ENCODE results near the gene OCA2. TPM values are rescaled to one million over a fixed set of nuclear protein-coding genes. Genes with fewer than 3 reads are reported as not detected.
A peak's percentile ranks its signal among the peaks of the same experiment; 100 is the strongest.

OCA2 gene
- polyA plus RNA-seq, 4 donors, result 2.7 to 9.8 (median 9.0) TPM

GRCh38 chr15:28005004-28005527 lies 94.0 kb downstream of the OCA2 start:
- no peak for DNase-seq (ENCODE audit: low read depth in 4 of 4, low spot score in 3 of 4)

GRCh38 chr15:28004143-28005003 lies 94.7 kb downstream of the OCA2 start:
- no peak for DNase-seq (ENCODE audit: low read depth in 4 of 4, low spot score in 3 of 4)

- no peak for DNase-seq (ENCODE audit: low read depth in 4 of 4, low spot score in 3 of 4)
Observed at GRCh38 chr15:28003302-28004037, 95.6 kb downstream of the OCA2 start.

- DNase-seq (ENCODE audit: low read depth in 4 of 4, low spot score in 3 of 4), result no peak
Observed at GRCh38 chr15:28002867-28003266, 96.2 kb downstream of the OCA2 start.

- DNase-seq (ENCODE audit: low read depth in 4 of 4, low spot score in 3 of 4), result no peak
Observed at GRCh38 chr15:28002136-28002861, 96.8 kb downstream of the OCA2 start.

GRCh38 chr15:28001641-28002040 lies 97.5 kb downstream of the OCA2 start:
- no peak for DNase-seq (ENCODE audit: low read depth in 4 of 4, low spot score in 3 of 4)

- DNase-seq (ENCODE audit: low read depth in 4 of 4, low spot score in 3 of 4), result no peak
Observed at GRCh38 chr15:27993996-27994780, 104.9 kb downstream of the OCA2 start.

GRCh38 chr15:27993544-27993943 lies 105.6 kb downstream of the OCA2 start:
- no peak for DNase-seq (ENCODE audit: low read depth in 4 of 4, low spot score in 3 of 4)

- DNase-seq (ENCODE audit: low read depth in 4 of 4, low spot score in 3 of 4), result peak in 2 of 4 donors; percentile 4 to 14
Observed at GRCh38 chr15:27990521-27991515, 108.3 kb downstream of the OCA2 start.

GRCh38 chr15:27989838-27990237 lies 109.3 kb downstream of the OCA2 start:
- no peak for DNase-seq (ENCODE audit: low read depth in 4 of 4, low spot score in 3 of 4)

GRCh38 chr15:27989427-27989826 lies 109.7 kb downstream of the OCA2 start:
- DNase-seq (ENCODE audit: low read depth in 4 of 4, low spot score in 3 of 4), result no peak

GRCh38 chr15:27985099-27985498 lies 114.0 kb downstream of the OCA2 start:
- DNase-seq (ENCODE audit: low read depth in 4 of 4, low spot score in 3 of 4), result no peak

GRCh38 chr15:27983496-27983895 lies 115.6 kb downstream of the OCA2 start:
- DNase-seq (ENCODE audit: low read depth in 4 of 4, low spot score in 3 of 4), result no peak

- no peak for DNase-seq (ENCODE audit: low read depth in 4 of 4, low spot score in 3 of 4)
Observed at GRCh38 chr15:27977696-27978095, 121.4 kb downstream of the OCA2 start.

- no peak for DNase-seq (ENCODE audit: low read depth in 4 of 4, low spot score in 3 of 4)
Observed at GRCh38 chr15:27973886-27974285, 125.2 kb downstream of the OCA2 start.

- DNase-seq (ENCODE audit: low read depth in 4 of 4, low spot score in 3 of 4), result no peak
Observed at GRCh38 chr15:27970661-27971392, 128.3 kb downstream of the OCA2 start.

GRCh38 chr15:27967541-27967940 lies 131.6 kb downstream of the OCA2 start:
- DNase-seq (ENCODE audit: low read depth in 4 of 4, low spot score in 3 of 4), result no peak

- no peak for DNase-seq (ENCODE audit: low read depth in 4 of 4, low spot score in 3 of 4)
Observed at GRCh38 chr15:27965546-27965945, 133.6 kb downstream of the OCA2 start.

Data from left renal pelvis (tissue), 4 donors.